ENCODE results near the gene EEFSEC.

EEFSEC gene

GRCh38 chr3:128330214-128330842, 177.0 kb downstream of the EEFSEC start:
- DNase-seq, result no peak

GRCh38 chr3:128334086-128334645, 180.9 kb downstream of the EEFSEC start:
- DNase-seq, result no peak

GRCh38 chr3:128334766-128335165, 181.5 kb downstream of the EEFSEC start:
- DNase-seq, result no peak

- no peak for DNase-seq
Measured at GRCh38 chr3:128335621-128336296, 182.5 kb downstream of the EEFSEC start.

GRCh38 chr3:128336337-128337156, 183.3 kb downstream of the EEFSEC start:
- DNase-seq, result no peak

GRCh38 chr3:128337305-128337704, 184.0 kb downstream of the EEFSEC start:
- no peak for DNase-seq

- no peak for DNase-seq
Measured at GRCh38 chr3:128338536-128339330, 185.5 kb downstream of the EEFSEC start.

GRCh38 chr3:128339491-128340012, 186.3 kb downstream of the EEFSEC start:
- no peak for DNase-seq

GRCh38 chr3:128340198-128340903, 187.1 kb downstream of the EEFSEC start:
- DNase-seq, result no peak

- DNase-seq, result no peak
Measured at GRCh38 chr3:128340904-128341555, 187.7 kb downstream of the EEFSEC start.

GRCh38 chr3:128341659-128342395, 188.5 kb downstream of the EEFSEC start:
- DNase-seq, result no peak

GRCh38 chr3:128342701-128343180, 189.5 kb downstream of the EEFSEC start:
- DNase-seq, result no peak

- no peak for DNase-seq
Measured at GRCh38 chr3:128343287-128344051, 190.2 kb downstream of the EEFSEC start.

- no peak for DNase-seq
Measured at GRCh38 chr3:128344052-128344735, 190.9 kb downstream of the EEFSEC start.

- no peak for DNase-seq
Measured at GRCh38 chr3:128345196-128345595, 191.9 kb downstream of the EEFSEC start.

- DNase-seq, result no peak
Measured at GRCh38 chr3:128346562-128346961, 193.3 kb downstream of the EEFSEC start.

GRCh38 chr3:128347282-128347681, 194.0 kb downstream of the EEFSEC start:
- DNase-seq, result no peak

- no peak for DNase-seq
Measured at GRCh38 chr3:128348075-128348474, 194.8 kb downstream of the EEFSEC start.

All from hypothalamus (tissue), 51 donors.